HG03432 (cell line): Measurements from ENCODE around the gene NID2.

Experiments used
- ATAC-seq: cut with Tn5 transposase; IDR thresholded peaks from one replicate; pipeline ENCODE4 v1.9.1; 2021; ENCODE audit warnings: mild to moderate bottlenecking, moderate library complexity; ENCODE audit not compliant: unreplicated experiment

NID2 gene

GRCh38 chr14:52005625-52006024 is 63.2 kb downstream of the NID2 start:
- ATAC-seq, result no peak

GRCh38 chr14:52003324-52003723 is 65.5 kb downstream of the NID2 start:
- no peak for ATAC-seq

- no peak for ATAC-seq
These were observed 66.3 kb downstream of the NID2 start for GRCh38 chr14:52002542-52002941.

- no peak for ATAC-seq
These were observed 68.2 kb downstream of the NID2 start for GRCh38 chr14:52000696-52001095.

- ATAC-seq, result no peak
These were observed 68.8 kb downstream of the NID2 start for GRCh38 chr14:52000019-52000582.

GRCh38 chr14:51999084-51999483 is 69.8 kb downstream of the NID2 start:
- no peak for ATAC-seq

- no peak for ATAC-seq
These were observed 70.5 kb downstream of the NID2 start for GRCh38 chr14:51998348-51998747.

GRCh38 chr14:51996148-51996746 is 72.6 kb downstream of the NID2 start:
- no peak for ATAC-seq

GRCh38 chr14:51993285-51993920 is 75.5 kb downstream of the NID2 start:
- ATAC-seq, result no peak

GRCh38 chr14:51990488-51990887 is 78.4 kb downstream of the NID2 start:
- ATAC-seq, result no peak

GRCh38 chr14:51989293-51990234 is 79.3 kb downstream of the NID2 start, which contains the start of gene RTRAF:
Gene RTRAF, plus strand, starts transcription at chr14:51989546. Its CDS starts 94 bp downstream, at chr14:51989640.
- ATAC-seq, result peak; percentile 97

- no peak for ATAC-seq
These were observed 80.6 kb downstream of the NID2 start for GRCh38 chr14:51988221-51988620.

GRCh38 chr14:51981218-51981854 is 87.5 kb downstream of the NID2 start:
- ATAC-seq, result peak; percentile 77

GRCh38 chr14:51979088-51979709 is 89.7 kb downstream of the NID2 start:
- ATAC-seq, result peak; percentile 53

GRCh38 chr14:51978681-51979085 is 90.2 kb downstream of the NID2 start:
- no peak for ATAC-seq

GRCh38 chr14:51977075-51977474 is 91.8 kb downstream of the NID2 start:
- no peak for ATAC-seq

GRCh38 chr14:51972566-51972965 is 96.3 kb downstream of the NID2 start:
- no peak for ATAC-seq

GRCh38 chr14:51969852-51970540 is 98.9 kb downstream of the NID2 start:
- ATAC-seq, result no peak

- no peak for ATAC-seq
These were observed 101.3 kb downstream of the NID2 start for GRCh38 chr14:51967521-51967920.

- ATAC-seq, result no peak
These were observed 105.6 kb downstream of the NID2 start for GRCh38 chr14:51963286-51963685.
